Kidney epithelial cell (primary cell): ENCODE measurements around the gene COMMD4. TPM values are rescaled to one million over a fixed set of nuclear protein-coding genes. Genes with fewer than 3 reads are reported as not detected.
"Not testable (repeated sequence)": the region's sequence is repeated elsewhere in the genome, so short reads cannot be mapped to it uniquely, and the experiment has no call there.

ENCODE experiments used
- DNase-seq: peaks from one replicate; pipeline ENCODE4 v3.0.0-alpha.2; 2010; ENCODE audit warnings: low read depth
- H3K27me3 ChIP-seq: 2 replicates; pipeline ENCODE4 v1.6.0; 2011; ENCODE audit warnings: low read length; ENCODE audit not compliant: control insufficient read depth, insufficient read depth
- H3K36me3 ChIP-seq: 2 replicates; pipeline ENCODE4 v1.5.1; 2011; ENCODE audit warnings: low read length; ENCODE audit not compliant: control insufficient read depth, insufficient read depth
- H3K4me3 ChIP-seq: 2 replicates; pipeline ENCODE4 v1.5.1; 2011; ENCODE audit warnings: low read depth, mild to moderate bottlenecking, control low read depth, low read length
- total RNA-seq: library from RNA; depleted of rRNA; stranded (reverse); fragments of >200 nt; gene quantifications from 2 replicates; pipeline ENCODE4 v1.2.3, GENCODE V29; 2015
- TF ChIP-seq, protein P1 (sequence below): IDR thresholded peaks from 2 replicates; pipeline ENCODE4 v1.5.1; 2011; ENCODE audit warnings: mild to moderate bottlenecking, moderate library complexity, low read length, control low read depth, inconsistent platforms; ENCODE audit not compliant: insufficient read depth, poor library complexity, severe bottlenecking

COMMD4 gene
- total RNA-seq, 1 donor from 2014 or later: 119 TPM

DNA sequence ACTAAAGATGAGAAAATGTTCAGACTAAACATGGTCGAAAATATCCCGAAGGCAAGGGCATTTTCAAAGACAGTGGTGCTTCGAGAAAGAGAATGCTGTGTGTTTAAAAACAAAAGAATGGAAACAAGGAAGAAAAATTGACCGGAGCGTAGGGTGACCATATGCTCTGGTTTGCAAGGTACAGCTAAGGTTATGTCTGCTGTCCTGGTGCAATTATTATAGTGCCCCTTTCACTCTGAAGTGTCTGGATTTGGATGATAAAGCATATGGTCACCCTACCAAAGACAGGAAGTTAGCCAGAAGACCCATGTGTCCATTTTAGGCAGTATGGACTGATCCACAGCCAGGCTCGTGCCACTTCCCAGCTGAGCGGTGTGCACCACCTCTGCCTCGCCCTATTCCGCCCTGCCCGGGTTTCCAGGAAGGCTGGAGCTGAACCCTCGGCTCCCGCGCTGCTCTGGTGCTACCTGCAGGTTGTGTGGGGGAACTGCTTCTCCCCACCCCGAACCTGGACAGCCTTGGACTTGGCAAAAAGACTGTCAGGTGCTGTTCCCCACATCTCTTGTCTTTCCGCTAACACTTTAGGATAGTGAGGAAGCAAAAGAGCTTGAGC lies 28.0 kb upstream of the COMMD4 start:
- no peak for DNase-seq

GRCh38 chr15:75309711-75310110 lies 26.2 kb upstream of the COMMD4 start:
- TF ChIP-seq, protein P1, sequence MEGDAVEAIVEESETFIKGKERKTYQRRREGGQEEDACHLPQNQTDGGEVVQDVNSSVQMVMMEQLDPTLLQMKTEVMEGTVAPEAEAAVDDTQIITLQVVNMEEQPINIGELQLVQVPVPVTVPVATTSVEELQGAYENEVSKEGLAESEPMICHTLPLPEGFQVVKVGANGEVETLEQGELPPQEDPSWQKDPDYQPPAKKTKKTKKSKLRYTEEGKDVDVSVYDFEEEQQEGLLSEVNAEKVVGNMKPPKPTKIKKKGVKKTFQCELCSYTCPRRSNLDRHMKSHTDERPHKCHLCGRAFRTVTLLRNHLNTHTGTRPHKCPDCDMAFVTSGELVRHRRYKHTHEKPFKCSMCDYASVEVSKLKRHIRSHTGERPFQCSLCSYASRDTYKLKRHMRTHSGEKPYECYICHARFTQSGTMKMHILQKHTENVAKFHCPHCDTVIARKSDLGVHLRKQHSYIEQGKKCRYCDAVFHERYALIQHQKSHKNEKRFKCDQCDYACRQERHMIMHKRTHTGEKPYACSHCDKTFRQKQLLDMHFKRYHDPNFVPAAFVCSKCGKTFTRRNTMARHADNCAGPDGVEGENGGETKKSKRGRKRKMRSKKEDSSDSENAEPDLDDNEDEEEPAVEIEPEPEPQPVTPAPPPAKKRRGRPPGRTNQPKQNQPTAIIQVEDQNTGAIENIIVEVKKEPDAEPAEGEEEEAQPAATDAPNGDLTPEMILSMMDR: no peak
- no peaks in the 10 kb centered on the region for H3K36me3 ChIP-seq
- H3K4me3 ChIP-seq: no peak overlapping the region
- no peak for DNase-seq
- peaks cover 3% of the 10 kb centered on the region for H3K27me3 ChIP-seq

More for the DNA sequence above, 28.0 kb upstream of the COMMD4 start:
- Histone ChIP-seq H3K4me3 (no peak overlapping the region), H3K27me3 (peaks cover 7% of the 10 kb centered on the region), H3K36me3 (no peaks in the 10 kb centered on the region)
- TF ChIP-seq, protein P1: peak; percentile 55

DNA sequence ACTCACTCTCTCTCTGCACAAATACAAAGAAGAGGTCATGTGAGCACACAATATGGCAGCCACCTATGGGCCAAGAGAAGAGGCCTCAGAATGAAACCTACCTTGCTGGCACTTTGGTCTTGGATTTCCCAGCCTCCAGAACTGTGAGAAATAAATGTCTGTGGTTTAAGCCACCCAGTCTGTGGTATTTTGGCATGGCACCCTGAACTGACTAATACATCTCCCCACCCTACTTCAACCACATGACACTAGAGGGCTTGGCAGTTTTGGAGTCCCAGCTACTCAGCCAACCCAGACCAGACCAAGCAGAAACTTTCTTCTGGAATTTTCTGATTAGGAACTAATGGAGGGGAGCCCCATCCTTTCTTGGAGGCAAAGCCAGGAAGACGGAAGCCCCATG lies 23.3 kb upstream of the COMMD4 start:
- H3K36me3 ChIP-seq, H3K4me3 ChIP-seq, H3K27me3 ChIP-seq, DNase-seq: not testable (repeated sequence)

GRCh38 chr15:75313116-75313845 lies 22.6 kb upstream of the COMMD4 start:
- Histone ChIP-seq H3K36me3 (no peaks in the 10 kb centered on the region), H3K4me3 (no peak overlapping the region), H3K27me3 (no peaks in the 10 kb centered on the region)
- DNase-seq: no peak
- TF ChIP-seq, protein P1: no peak

DNA sequence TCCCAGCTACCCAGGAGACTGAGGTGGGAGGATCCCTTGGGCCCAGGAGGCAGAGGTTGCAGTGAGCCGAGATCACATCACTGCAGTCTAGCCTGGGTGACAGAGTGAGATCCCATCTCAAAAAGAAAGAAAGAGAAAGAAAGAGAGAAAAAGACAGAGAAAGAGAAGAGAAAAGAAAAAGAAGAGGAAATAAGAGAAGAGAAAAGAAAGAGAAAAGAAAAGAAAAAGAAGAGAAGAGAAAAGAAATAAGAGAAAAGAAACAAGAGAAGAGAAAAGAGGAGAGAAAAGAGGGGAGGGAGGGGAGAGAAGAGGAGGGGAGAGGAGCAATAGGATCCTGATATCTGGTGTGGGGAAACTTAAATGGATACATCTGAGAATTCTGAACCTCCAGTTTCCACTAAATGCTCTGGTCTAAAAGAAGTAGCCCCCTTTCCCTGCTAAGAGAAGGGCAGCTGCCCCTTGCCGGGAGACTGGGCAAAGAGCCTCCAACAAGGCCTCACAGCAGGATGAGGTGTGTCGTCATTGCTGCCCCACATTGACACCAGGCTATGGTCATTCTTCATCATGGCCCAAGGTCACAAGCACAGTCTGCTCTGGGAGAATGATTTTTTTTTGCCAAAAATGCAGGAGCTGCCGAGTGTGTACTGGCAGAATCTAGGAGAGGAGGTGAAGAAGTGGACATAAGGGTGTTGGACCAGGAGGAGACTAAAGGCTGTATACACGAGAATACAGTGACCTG lies 21.1 kb upstream of the COMMD4 start:
- no peak overlapping the region for H3K4me3 ChIP-seq
- no peaks in the 10 kb centered on the region for H3K27me3 ChIP-seq
- TF ChIP-seq, protein P1: no peak
- no peak for DNase-seq
- no peaks in the 10 kb centered on the region for H3K36me3 ChIP-seq

- not testable (repeated sequence) for H3K4me3 ChIP-seq, DNase-seq
Observed at GRCh38 chr15:75319231-75319897, 16.5 kb upstream of the COMMD4 start.

More at GRCh38 chr15:75319231-75319897, 16.5 kb upstream of the COMMD4 start:
- H3K27me3 ChIP-seq, H3K36me3 ChIP-seq: not testable (repeated sequence)
